Right lobe of liver (tissue), 4 donors: ENCODE data around the gene NBDY.

Experiments used
- CTCF ChIP-seq, 4 donors: fragments of 200-600 bp in 3 of 4; fragments of 450-650 bp in 1 of 4; IDR thresholded peaks; one replicate each; pipeline versions ENCODE4 v1.5.1 to v1.8.0; 2016 to 2022; ENCODE audit warnings: antibody characterized with exemption in 4 of 4, mild to moderate bottlenecking in 2 of 4
- POLR2A ChIP-seq: fragments of 450-650 bp; IDR thresholded peaks from one replicate; pipeline ENCODE4 v1.6.1; 2017; ENCODE audit warnings: antibody characterized with exemption, mild to moderate bottlenecking
- donor health status: DM: no; HTN: no; CAD: no.
- donor health status: DM: no; HTN: no; CAD: no.
- donor health status: DM: no; HTN: yes; CAD: no.

DNA sequence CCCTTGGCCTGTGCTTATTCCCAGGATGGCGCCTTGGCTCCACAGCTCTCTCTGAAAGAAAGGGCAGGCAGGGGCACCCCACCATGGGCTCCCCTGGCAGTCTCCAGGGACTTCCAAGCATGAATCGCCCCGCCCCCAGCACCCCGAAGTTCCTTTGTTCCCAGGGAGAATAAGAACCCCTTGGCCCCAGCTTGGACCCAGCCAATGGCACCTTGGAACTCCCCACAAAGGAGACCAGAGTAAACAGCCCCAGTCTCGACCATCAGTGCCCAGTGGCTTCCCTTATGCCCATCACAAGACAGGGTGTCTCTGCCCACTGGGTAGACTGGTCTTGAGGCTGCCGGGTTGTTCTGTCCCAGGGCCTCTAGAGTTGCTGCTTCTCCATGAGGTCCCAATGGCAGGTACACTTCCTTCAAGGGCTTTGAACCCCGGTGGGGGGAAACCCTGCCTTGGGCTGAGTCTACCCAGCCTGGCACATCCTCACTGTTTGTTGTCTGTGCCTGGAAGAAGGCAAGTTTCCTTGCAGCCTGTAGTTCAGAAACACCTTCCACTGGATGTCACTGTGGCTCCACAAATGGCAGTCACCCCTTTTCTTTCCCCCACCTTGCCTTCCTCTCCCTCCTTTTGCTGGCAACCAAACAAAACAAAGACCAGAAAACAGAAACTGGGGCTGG, 30.8 kb downstream of the NBDY start:
- TF ChIP-seq CTCF (IDR thresholded peaks at IDR 0.05) (no peak), POLR2A (no peak)
